C4-2B (cell line): Measurements from ENCODE around the gene JAKMIP1.

ENCODE experiments used
- CTCF ChIP-seq: fragments of 450-650 bp; conservative IDR thresholded peaks from 2 replicates; pipeline ENCODE4 v1.5.1; 2017; ENCODE audit warnings: mild to moderate bottlenecking
- ZFX ChIP-seq: fragments of 450-650 bp; IDR thresholded peaks from 2 replicates; pipeline ENCODE4 v1.6.1; 2017

DNA sequence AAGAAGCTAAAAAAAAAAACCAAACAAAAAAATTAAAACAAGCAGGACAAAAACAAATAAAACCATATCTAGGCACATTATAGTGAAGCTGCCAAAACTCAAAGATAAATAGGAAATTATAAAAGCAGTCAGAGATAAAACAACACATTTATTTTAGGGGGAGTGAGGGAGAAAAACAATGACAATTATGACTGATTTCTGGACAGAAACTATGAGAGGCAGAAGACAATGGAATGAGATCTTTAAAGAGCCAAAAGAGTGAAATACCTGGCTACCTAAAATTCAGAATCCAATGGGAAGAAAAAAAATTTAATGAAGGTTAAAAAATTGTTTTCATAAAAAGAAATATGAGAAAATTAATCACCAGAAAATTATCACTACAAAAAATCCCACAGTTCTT, 215.5 kb downstream of the JAKMIP1 start:
- TF ChIP-seq CTCF (no peak), ZFX (no peak)
